K562 (cell line): ENCODE results near the gene LRCH1. TPM values are rescaled to one million over a fixed set of nuclear protein-coding genes. Genes with fewer than 3 reads are reported as not detected.

Source experiments
- ATAC-seq: fragments of 200-7000 bp; cut with Tn5 transposase; 3 replicates; pipeline ENCODE4 v1.9.1; 2020; ENCODE audit warnings: moderate library complexity
- BruUV-seq: library from RNA; stranded (reverse); fragments of 400-500 nt; replicated peaks from 2 replicates; lab custom pipeline; 2021; lab: Mats Ljungman, UMichigan
- CTCF ChIA-PET: fragments of 300-600 bp; formaldehyde crosslinking; extraction: SDS; loops from one replicate; lab custom pipeline; 2021; ENCODE audit warnings: low intra/inter-chr PET ratio; lab: Yijun Ruan, JAX
- POLR2A ChIA-PET: fragments of 300-600, 350-650 bp; sonication (Branson Sonifier 250); formaldehyde crosslinking; extraction: SDS; loops from one replicate; lab custom pipeline; 2021; ENCODE audit warnings: antibody characterized with exemption, inconsistent platforms; lab: Yijun Ruan, JAX
- DNase-seq, 4 experiments: peaks; one replicate each; pipeline versions ENCODE4 v3.0.0 to v3.0.0-alpha.2; 2011 to 2018; ENCODE audit warnings: low spot score in 3 of 4, mixed read lengths in 3 of 4; ENCODE audit errors: extremely low read depth in 1 of 4
- FAIRE-seq: peaks from 2 replicates; lab custom pipeline; 2011; peaks lifted over from hg19 to GRCh38; lab: Jason Lieb, UNC
- H2AFZ ChIP-seq: 2 replicates; pipeline ENCODE4 v1.6.0; 2011; ENCODE audit warnings: low read depth, low read length, control low read depth, inconsistent platforms
- H3K27ac ChIP-seq: fragments of 200-600 bp; 3 replicates; pipeline ENCODE4 v1.8.0; 2011; ENCODE audit warnings: low read depth, mild to moderate bottlenecking, control low read depth, inconsistent platforms, low read length, moderate library complexity, mixed read lengths; ENCODE audit errors: extremely low read depth
- H3K27me3 ChIP-seq, 2 experiments: fragments of 300-600 bp in 1 of 2; 2 replicates in 1 of 2; 3 replicates in 1 of 2; pipeline versions ENCODE4 v1.6.0 to v1.8.0; 2011; ENCODE audit warnings: inconsistent platforms in 2 of 2, low read length in 2 of 2, mild to moderate bottlenecking in 1 of 2, mixed read lengths in 1 of 2, moderate library complexity in 1 of 2; ENCODE audit not compliant: control insufficient read depth in 2 of 2, insufficient read depth in 2 of 2
- H3K36me3 ChIP-seq: fragments of 300-600 bp; 3 replicates; pipeline ENCODE4 v1.8.0; 2011; ENCODE audit warnings: mild to moderate bottlenecking, low read length, inconsistent platforms; ENCODE audit not compliant: control insufficient read depth, insufficient read depth
- H3K4me1 ChIP-seq, 2 experiments: fragments of 200-600 bp in 1 of 2; replicated peaks in 1 of 2; 2 replicates in 1 of 2; 3 replicates in 1 of 2; pipeline versions ENCODE4 v1.5.1 to v1.8.0; 2011; ENCODE audit warnings: inconsistent platforms in 2 of 2, low read length in 2 of 2, mild to moderate bottlenecking in 1 of 2, mixed read lengths in 1 of 2, moderate library complexity in 1 of 2; ENCODE audit not compliant: control insufficient read depth in 2 of 2, insufficient read depth in 2 of 2
- H3K4me2 ChIP-seq: 2 replicates; pipeline ENCODE4 v1.6.1; 2011; ENCODE audit warnings: low read length, control low read depth, inconsistent platforms, mixed read lengths; ENCODE audit not compliant: insufficient read depth
- H3K4me3 ChIP-seq: fragments of 200-600 bp; sonication (generic), shearing (Covaris generic); 2 replicates; pipeline ENCODE4 v1.5.1; 2016; ENCODE audit warnings: control low read depth, inconsistent platforms
- H3K79me2 ChIP-seq: fragments of 200-600 bp; 3 replicates; pipeline ENCODE4 v1.8.0; 2011; ENCODE audit warnings: low read length, inconsistent platforms; ENCODE audit not compliant: control insufficient read depth, insufficient read depth
- H3K9ac ChIP-seq, 2 experiments: 2 replicates each; pipeline versions ENCODE4 v1.6.0 to v1.6.1; 2011; ENCODE audit warnings: low read depth in 2 of 2, low read length in 2 of 2, control low read depth in 1 of 2, inconsistent platforms in 1 of 2, mild to moderate bottlenecking in 1 of 2, mixed read lengths in 1 of 2; ENCODE audit not compliant: insufficient read depth in 1 of 2
- H3K9me1 ChIP-seq: one replicate; pipeline ENCODE4 v1.6.0; 2011; ENCODE audit warnings: inconsistent platforms, mild to moderate bottlenecking, low read length, moderate library complexity; ENCODE audit not compliant: control insufficient read depth, insufficient read depth
- H3K9me3 ChIP-seq: replicated peaks from 2 replicates; pipeline ENCODE4 v1.5.1; 2011; ENCODE audit warnings: low read depth, low read length, inconsistent platforms; ENCODE audit not compliant: control insufficient read depth, insufficient read depth
- H4K20me1 ChIP-seq: replicated peaks from 2 replicates; pipeline ENCODE4 v1.6.1; 2011; ENCODE audit warnings: low read length, inconsistent platforms, mixed read lengths; ENCODE audit not compliant: control insufficient read depth, insufficient read depth
- EWSR1 ChIP-seq: fragments of 450-650 bp; IDR thresholded peaks from 2 replicates; pipeline ENCODE4 v1.6.1; 2018; ENCODE audit warnings: borderline replicate concordance, mild to moderate bottlenecking, low read depth, moderate library complexity; ENCODE audit not compliant: partially characterized antibody
- POLR3G ChIP-seq: IDR thresholded peaks from 2 replicates; pipeline ENCODE4 v1.6.1; 2011; ENCODE audit not compliant: insufficient read length, insufficient replicate concordance; ENCODE audit errors: extremely low read depth
- RREB1 ChIP-seq: fragments of 250-450 bp; sonication (Bioruptor Pico); IDR thresholded peaks from 2 replicates; pipeline ENCODE4 v1.4.0; 2020
- SRSF7 ChIP-seq: fragments of 200-400 bp; formaldehyde crosslinking; optimal IDR thresholded peaks from 2 replicates; pipeline ENCODE3; 2017; ENCODE audit warnings: mild to moderate bottlenecking, low read depth, low read length
- TCF3 ChIP-seq: sonication (generic); formaldehyde crosslinking; IDR thresholded peaks from 2 replicates; pipeline ENCODE4 v1.4.0; 2020; ENCODE audit warnings: mild to moderate bottlenecking, missing genetic modification reagents
- ZNF398 ChIP-seq: fragments of 250-450 bp; sonication (Bioruptor Pico); IDR thresholded peaks from 2 replicates; pipeline ENCODE4 v1.8.0; 2021; ENCODE audit warnings: moderate library complexity, mild to moderate bottlenecking, inconsistent platforms
- WGBS: fragments of 100-300 bp; shearing (Covaris generic); methylation state at CpG from one replicate; pipeline ENCODE4 v1.1.6; 2016; ENCODE audit warnings: low coverage, mixed read lengths; ENCODE audit not compliant: insufficient coverage; ENCODE audit errors: missing lambda C conversion rate; 5-methylcytosine and 5-hydroxymethylcytosine counted together
- in situ Hi-C: fragments of 300-500 bp; cut with MboI; formaldehyde crosslinking; loops from 4 replicates; pipeline ENCODE4 v1.15.0; 2018; ENCODE audit warnings: inconsistent platforms, mixed read lengths
- intact Hi-C: fragments of 100-400 bp; cut with micrococcal nuclease; formaldehyde crosslinking; loops from 2 replicates; pipeline ENCODE4 v1.14.2; 2022
- polyA plus RNA-seq, 8 experiments: library from polyadenylated mRNA; depleted of rRNA in 4 of 8; stranded (reverse) in 5 of 8; unstranded in 3 of 8; fragments of >200 nt; fragmentation: Nextera tagmentation in 2 of 8; fragmentation: Illumina TruSeq in 1 of 8; extraction: Ambion mirVana in 2 of 8; extraction: Trizol in 1 of 8; gene quantifications; 2 replicates each; pipeline versions ENCODE4 v1.2.1 to v1.2.3, GENCODE V29; 2011 to 2014; ENCODE audit warnings: inconsistent platforms in 1 of 8, missing spikeins in 1 of 8
- total RNA-seq, 7 experiments: library from RNA; depleted of rRNA in 6 of 7; stranded (reverse); fragments of >200 nt in 6 of 7; fragmentation: Illumina TruSeq in 2 of 7; extraction: Trizol in 2 of 7; gene quantifications; 2 replicates each; pipeline versions ENCODE4 v1.2.1 to v1.2.3, GENCODE V29; 2011 to 2021; ENCODE audit warnings: low replicate concordance in 1 of 7
- TF ChIP-seq, protein P1 (sequence below): fragments of 250-450 bp; sonication (Bioruptor Pico); IDR thresholded peaks from 2 replicates; pipeline ENCODE4 v1.5.0; 2021; ENCODE audit warnings: mild to moderate bottlenecking, moderate library complexity

Gene LRCH1
- total and polyA plus RNA-seq, 9 of the 15 experiments (the other 6 are each of a cell fraction or from before 2014, with no cell fraction given) = 1.1 to 6.8 (median 3.7) TPM

GRCh38 chr13:46562152-46562551 lies 9.2 kb downstream of the LRCH1 start:
- H3K36me3 ChIP-seq = no peaks in the 10 kb centered on the region
- peaks cover 0 to 7% of the 10 kb centered on the region in 2 experiments; a peak in 2 of 5 replicates for H3K4me1 ChIP-seq
- no peaks in the 10 kb centered on the region for H3K27me3 ChIP-seq
- ATAC-seq (no peak), FAIRE-seq (no peak), DNase-seq (no peak)
- TF ChIP-seq SRSF7 (no peak), POLR3G (peak; percentile 2), EWSR1 (no peak), ZNF398 (CRISPR knock-in tag) (no peak), TCF3 (no peak), RREB1 (CRISPR knock-in tag) (no peak)
- TF ChIP-seq, protein P1, sequence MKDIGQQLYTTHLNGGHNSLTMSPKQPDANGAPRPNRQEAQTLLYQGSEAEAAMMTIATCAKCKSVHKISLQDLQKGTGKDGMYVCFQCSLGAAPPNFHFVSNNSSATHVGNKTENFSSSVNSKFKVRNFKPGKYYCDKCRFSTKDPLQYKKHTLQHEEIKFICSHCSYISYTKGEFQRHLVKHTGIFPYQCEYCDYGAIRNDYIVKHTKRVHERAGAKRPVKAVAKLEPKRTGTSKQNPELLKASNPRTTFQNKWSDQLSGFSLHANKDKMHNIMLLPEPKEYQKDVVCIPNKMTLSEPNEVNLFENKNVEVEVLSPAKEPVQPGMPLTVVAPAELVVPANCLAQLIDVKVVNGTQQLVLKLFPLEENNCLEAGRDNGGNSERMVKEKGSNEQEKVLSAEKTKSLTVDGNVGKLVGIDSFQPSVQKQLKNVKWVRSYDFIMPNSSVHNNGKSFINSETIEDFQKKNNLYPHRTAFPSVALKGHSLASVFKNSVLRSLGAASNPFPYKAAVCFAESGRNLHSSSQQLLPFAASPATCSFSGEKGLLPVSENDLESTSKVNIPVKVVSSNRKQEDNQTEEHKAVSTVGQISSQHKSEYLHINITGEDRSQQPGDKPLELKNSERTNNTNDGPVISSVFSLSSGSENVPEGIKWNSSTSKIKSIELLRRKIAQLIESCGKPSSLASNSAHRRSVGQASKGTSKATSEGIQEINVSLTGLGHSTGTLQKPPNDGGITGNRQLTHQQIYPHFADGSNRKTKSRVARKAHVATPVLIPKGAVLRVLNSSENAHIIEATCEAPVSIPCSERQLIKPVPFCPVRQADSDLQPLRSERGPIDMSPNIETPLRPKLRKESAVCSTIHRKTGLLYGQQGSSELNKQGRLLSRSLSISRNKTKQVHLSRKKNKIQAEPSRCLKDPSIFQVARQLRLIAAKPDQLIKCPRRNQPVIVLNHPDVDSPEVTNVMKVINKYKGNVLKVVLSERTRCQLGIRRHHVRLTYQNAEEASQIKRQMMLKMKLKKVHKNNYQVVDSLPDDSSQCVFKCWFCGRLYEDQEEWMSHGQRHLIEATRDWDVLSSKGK (CRISPR knock-in tag) = no peak
- no peak overlapping the region for H3K9ac ChIP-seq
- peaks cover 25% of the 10 kb centered on the region for H4K20me1 ChIP-seq
- no peak overlapping the region for H3K27ac ChIP-seq
- H2AFZ ChIP-seq = no peak overlapping the region
- in situ Hi-C loops (no loop called here), intact Hi-C loops (no loop called here)
- H3K9me3 ChIP-seq = no peaks in the 10 kb centered on the region
- CTCF ChIA-PET = no interaction called here
- no peaks in the 10 kb centered on the region for H3K9me1 ChIP-seq
- no peak overlapping the region for H3K4me3 ChIP-seq
- BruUV-seq = no TSS peak
- no peak overlapping the region for H3K4me2 ChIP-seq
- WGBS = 90% methylated on average over 2 of the region's 2 CpGs
- peaks cover 61% of the 10 kb centered on the region for H3K79me2 ChIP-seq
- POLR2A ChIA-PET = no interaction called here
